H1 (cell line): ENCODE measurements around the gene DIP2C. TPM values are rescaled to one million over a fixed set of nuclear protein-coding genes. Genes with fewer than 3 reads are reported as not detected.

Experiments
- CTCF ChIA-PET: fragments of 300-600 bp; sonication (Branson Sonifier 250); formaldehyde crosslinking; loops from one replicate; lab custom pipeline; 2021; ENCODE audit not compliant: partially characterized antibody; lab: Charles Lee
- POLR2A ChIA-PET: fragments of 300-600 bp; sonication (Branson Sonifier 250); formaldehyde crosslinking; loops from one replicate; lab custom pipeline; 2021; ENCODE audit warnings: inconsistent platforms; ENCODE audit not compliant: partially characterized antibody; lab: Charles Lee
- DNase-seq, 2 experiments: peaks; one replicate each; pipeline versions ENCODE4 v3.0.0 to v3.0.0-alpha.2; 2010 to 2022; ENCODE audit warnings: low spot score in 2 of 2, low read depth in 1 of 2, mixed read lengths in 1 of 2
- FAIRE-seq: peaks from 2 replicates; lab custom pipeline; 2011; peaks lifted over from hg19 to GRCh38; lab: Jason Lieb, UNC
- H2AFZ ChIP-seq: 2 replicates; pipeline ENCODE4 v1.8.1; 2012; ENCODE audit warnings: low read length, inconsistent platforms
- H2AK5ac ChIP-seq: 2 replicates; pipeline ENCODE4 v1.6.1; 2013; ENCODE audit warnings: low read depth, low read length
- H2BK120ac ChIP-seq: replicated peaks from 2 replicates; pipeline ENCODE3; 2013; ENCODE audit warnings: low read depth, low read length, inconsistent platforms
- H2BK12ac ChIP-seq: 2 replicates; pipeline ENCODE4 v1.6.1; 2013; ENCODE audit warnings: low read depth, low read length
- H2BK15ac ChIP-seq: 2 replicates; pipeline ENCODE4 v1.6.1; 2013; ENCODE audit warnings: low read length
- H2BK20ac ChIP-seq: 2 replicates; pipeline ENCODE4 v1.6.1; 2013; ENCODE audit warnings: low read length
- H2BK5ac ChIP-seq: 2 replicates; pipeline ENCODE4 v1.6.1; 2013; ENCODE audit warnings: low read depth, low read length
- H3K14ac ChIP-seq: 2 replicates; pipeline ENCODE4 v1.6.1; 2013; ENCODE audit warnings: inconsistent platforms; ENCODE audit not compliant: insufficient read length
- H3K18ac ChIP-seq: 2 replicates; pipeline ENCODE4 v1.6.1; 2013; ENCODE audit warnings: low read length; ENCODE audit errors: extremely low read depth
- H3K23ac ChIP-seq: 2 replicates; pipeline ENCODE4 v1.6.1; 2013; ENCODE audit warnings: inconsistent platforms; ENCODE audit not compliant: insufficient read length
- H3K23me2 ChIP-seq: 2 replicates; pipeline ENCODE4 v1.6.1; 2013; ENCODE audit warnings: low read depth, low read length
- H3K27ac ChIP-seq: 2 replicates; pipeline ENCODE4 v1.6.1; 2011; ENCODE audit warnings: low read depth, low read length, inconsistent platforms
- H3K27me3 ChIP-seq, 4 experiments: replicated peaks in 1 of 4; 1 replicate in 1 of 4; 2 replicates in 3 of 4; pipeline versions ENCODE4 v1.6.1 to v1.8.1; 2011 to 2013; ENCODE audit warnings: low read length in 3 of 4, mild to moderate bottlenecking in 3 of 4, inconsistent platforms in 2 of 4, mixed read lengths in 2 of 4, moderate library complexity in 1 of 4; ENCODE audit not compliant: control insufficient read depth in 3 of 4, insufficient read depth in 3 of 4; ENCODE audit errors: extremely low read depth in 1 of 4
- H3K36me3 ChIP-seq, 4 experiments: 2 replicates each; pipeline versions ENCODE4 v1.6.1 to v1.8.1; 2011 to 2013; ENCODE audit warnings: mild to moderate bottlenecking in 4 of 4, low read length in 3 of 4, moderate library complexity in 2 of 4, control low read depth in 1 of 4, inconsistent platforms in 1 of 4; ENCODE audit not compliant: insufficient read depth in 4 of 4, control insufficient read depth in 2 of 4
- H3K4ac ChIP-seq: replicated peaks from 2 replicates; pipeline ENCODE3; 2013; ENCODE audit warnings: low read length, low read depth, mixed read lengths, inconsistent platforms; ENCODE audit not compliant: insufficient read length
- H3K4me1 ChIP-seq, 4 experiments: replicated peaks in 1 of 4; 1 replicate in 1 of 4; 2 replicates in 3 of 4; pipeline versions ENCODE4 v1.6.1 to v1.8.1; 2011 to 2013; ENCODE audit warnings: low read length in 3 of 4, inconsistent platforms in 2 of 4, mixed read lengths in 1 of 4; ENCODE audit not compliant: insufficient read depth in 4 of 4, control insufficient read depth in 3 of 4
- H3K4me2 ChIP-seq, 2 experiments: 2 replicates each; pipeline versions ENCODE4 v1.6.1 to v1.8.1; 2011 to 2013; ENCODE audit warnings: low read depth in 2 of 2, low read length in 2 of 2, control low read depth in 1 of 2, inconsistent platforms in 1 of 2, mild to moderate bottlenecking in 1 of 2; ENCODE audit not compliant: insufficient read depth in 1 of 2
- H3K4me3 ChIP-seq, 4 experiments: fragments of 200-600, 300-600 bp in 1 of 4; sonication (generic), shearing (Covaris generic), sonication (Bioruptor Twin) in 1 of 4; 2 replicates each; pipeline versions ENCODE4 v1.5.1 to v1.8.1; 2011 to 2016; ENCODE audit warnings: low read length in 4 of 4, low read depth in 3 of 4, control low read depth in 2 of 4, inconsistent platforms in 2 of 4, mild to moderate bottlenecking in 2 of 4, mixed read lengths in 1 of 4, moderate library complexity in 1 of 4; ENCODE audit not compliant: insufficient read depth in 2 of 4; ENCODE audit errors: extremely low read depth in 1 of 4
- H3K56ac ChIP-seq: replicated peaks from 2 replicates; pipeline ENCODE3; 2013; ENCODE audit warnings: low read depth, mild to moderate bottlenecking, mixed read lengths, low read length, inconsistent platforms; ENCODE audit not compliant: insufficient read length
- H3K79me1 ChIP-seq: 2 replicates; pipeline ENCODE4 v1.6.1; 2013; ENCODE audit warnings: low read depth, low read length, control low read depth
- H3K79me2 ChIP-seq, 2 experiments: 2 replicates each; pipeline versions ENCODE4 v1.6.1 to v1.8.1; 2012 to 2013; ENCODE audit warnings: low read length in 2 of 2, mild to moderate bottlenecking in 2 of 2, inconsistent platforms in 1 of 2; ENCODE audit not compliant: insufficient read depth in 2 of 2, control insufficient read depth in 1 of 2
- H3K9ac ChIP-seq, 4 experiments: replicated peaks in 1 of 4; 1 replicate in 1 of 4; 2 replicates in 3 of 4; pipeline versions ENCODE4 v1.6.1 to v1.8.1; 2011 to 2013; ENCODE audit warnings: low read depth in 3 of 4, low read length in 3 of 4, control low read depth in 2 of 4, mild to moderate bottlenecking in 2 of 4, moderate library complexity in 2 of 4, inconsistent platforms in 1 of 4; ENCODE audit errors: extremely low read depth in 1 of 4
- H3K9me3 ChIP-seq, 2 experiments: 2 replicates each; pipeline versions ENCODE4 v1.6.1 to v1.8.1; 2012 to 2013; ENCODE audit warnings: mild to moderate bottlenecking in 2 of 2, moderate library complexity in 2 of 2, control low read depth in 1 of 2, inconsistent platforms in 1 of 2, low read depth in 1 of 2, low read length in 1 of 2, mixed read lengths in 1 of 2; ENCODE audit not compliant: insufficient read depth in 2 of 2
- H4K20me1 ChIP-seq, 2 experiments: replicated peaks in 1 of 2; 2 replicates each; pipeline versions ENCODE3 to v1.8.1; 2011 to 2013; ENCODE audit warnings: inconsistent platforms in 2 of 2, low read length in 2 of 2, mild to moderate bottlenecking in 1 of 2; ENCODE audit not compliant: insufficient read depth in 2 of 2, control insufficient read depth in 1 of 2
- H4K5ac ChIP-seq: 2 replicates; pipeline ENCODE4 v1.6.1; 2013; ENCODE audit warnings: low read length, low read depth, mixed read lengths, inconsistent platforms; ENCODE audit not compliant: insufficient read length
- H4K8ac ChIP-seq: 2 replicates; pipeline ENCODE4 v1.8.0; 2013; ENCODE audit warnings: mild to moderate bottlenecking, moderate library complexity, low read length, inconsistent platforms; ENCODE audit not compliant: insufficient read depth; ENCODE audit errors: extremely low read depth
- H4K91ac ChIP-seq: replicated peaks from 2 replicates; pipeline ENCODE3; 2013; ENCODE audit warnings: low read length, mixed read lengths, inconsistent platforms; ENCODE audit not compliant: insufficient read length
- CBX8 ChIP-seq: fragments of 300-800, 300-1000 bp; sonication (generic); IDR thresholded peaks from 2 replicates; pipeline ENCODE4 v1.7.1; 2016; ENCODE audit warnings: low read depth, low read length, borderline replicate concordance
- CHD2 ChIP-seq: IDR thresholded peaks from 2 replicates; pipeline ENCODE4 v1.6.1; 2012; ENCODE audit warnings: low read length, improper control_type of control experiment
- CTBP2 ChIP-seq: IDR thresholded peaks from 2 replicates; pipeline ENCODE4 v1.7.0; 2011; ENCODE audit warnings: borderline replicate concordance, mild to moderate bottlenecking, moderate library complexity, mixed read lengths, low read length; ENCODE audit not compliant: insufficient read depth, insufficient read length
- HDAC6 ChIP-seq: IDR thresholded peaks from one replicate; pipeline ENCODE4 v1.7.1; 2012; ENCODE audit warnings: low read depth, mild to moderate bottlenecking, inconsistent platforms, low read length, moderate library complexity
- KDM4A ChIP-seq: IDR thresholded peaks from one replicate; pipeline ENCODE4 v1.7.1; 2012; ENCODE audit warnings: low read depth, mild to moderate bottlenecking, moderate library complexity, low read length, inconsistent platforms; ENCODE audit not compliant: severe bottlenecking
- POLR2AphosphoS5 ChIP-seq: IDR thresholded peaks from 2 replicates; pipeline ENCODE4 v1.6.1; 2011; ENCODE audit warnings: low read depth, low read length
- SRF ChIP-seq: IDR thresholded peaks from 2 replicates; pipeline ENCODE4 v1.6.1; 2011; ENCODE audit warnings: mild to moderate bottlenecking, low read depth, low read length, moderate library complexity
- TEAD4 ChIP-seq: IDR thresholded peaks from 2 replicates; pipeline ENCODE4 v1.6.1; 2012; ENCODE audit warnings: low read depth, low read length, inconsistent platforms, mixed read lengths
- WGBS, 2 experiments: shearing (Covaris generic) in 1 of 2; methylation state at CpG; one replicate each; pipeline versions ENCODE4 v1.1.6 to v1.1.7; 2013 to 2015; ENCODE audit warnings: low lambda C conversion rate in 2 of 2, mixed read lengths in 2 of 2, inconsistent platforms in 1 of 2, low coverage in 1 of 2, missing lambda C conversion rate in 1 of 2; ENCODE audit not compliant: insufficient replicate concordance in 2 of 2, insufficient coverage in 1 of 2, insufficient read length in 1 of 2; ENCODE audit errors: extremely low coverage in 1 of 2, missing lambda C conversion rate in 1 of 2; 5-methylcytosine and 5-hydroxymethylcytosine counted together
- polyA plus RNA-seq, 7 experiments: library from polyadenylated mRNA; depleted of rRNA in 3 of 7; stranded (reverse) in 5 of 7; unstranded in 2 of 7; fragments of >200 nt in 5 of 7; fragments of 200-250 nt in 2 of 7; gene quantifications; 1 replicate in 5 of 7; 2 replicates in 1 of 7; 4 replicates in 1 of 7; pipeline versions ENCODE4 v1.2.1 to v1.2.3, GENCODE V29; 2011 to 2013; ENCODE audit warnings: missing spikeins in 2 of 7, mixed read lengths in 2 of 7
- total RNA-seq: library from RNA; stranded (reverse); fragmentation: NEBNext Ultra II Directional; extraction: Animal tissue kit (Norgen Biotek cat#: 25700); gene quantifications from 2 replicates; pipeline ENCODE4 v1.2.1, GENCODE V29; 2021

Gene DIP2C
- total and polyA plus RNA-seq, 2 of the 8 experiments (the other 6 are each of a cell fraction or from before 2014, with no cell fraction given) = 3.8 to 9.3 TPM

GRCh38 chr10:387593-387891 lies 301.9 kb downstream of the DIP2C start:
- no peak overlapping the region for H2AFZ ChIP-seq
- no peaks in the 10 kb centered on the region for H3K36me3 ChIP-seq
- no peak overlapping the region for H3K4me3 ChIP-seq
- no peaks in the 10 kb centered on the region for H3K4me1 ChIP-seq
- H3K18ac ChIP-seq = no peak overlapping the region
- H4K91ac ChIP-seq = no peak overlapping the region
- no peak overlapping the region for H3K14ac ChIP-seq
- H3K27ac ChIP-seq = no peak overlapping the region
- H3K9me3 ChIP-seq = no peaks in the 10 kb centered on the region
- no peaks in the 10 kb centered on the region for H3K79me1 ChIP-seq
- no peak overlapping the region for H2BK120ac ChIP-seq
- no peak overlapping the region for H4K8ac ChIP-seq
- no peaks in the 10 kb centered on the region for H3K79me2 ChIP-seq
- H3K56ac ChIP-seq = no peak overlapping the region
- H2BK20ac ChIP-seq = no peak overlapping the region
- no peak overlapping the region for H4K5ac ChIP-seq
- H2BK12ac ChIP-seq = no peak overlapping the region
- ChIA-PET POLR2A (no interaction called here), CTCF (interaction anchor here (2.5 kb wide), 1 partner anchor 12 kb away, joined by 8 read pairs; no protein-coding TSS in a partner anchor)
- H3K23ac ChIP-seq = no peak overlapping the region
- H2AK5ac ChIP-seq = no peak overlapping the region
- H3K9ac ChIP-seq = no peak overlapping the region
- no peaks in the 10 kb centered on the region for H3K23me2 ChIP-seq
- H4K20me1 ChIP-seq = peaks cover 1 to 2% of the 10 kb centered on the region in 2 experiments
- TF ChIP-seq HDAC6 (no peak), CBX8 (no peak), POLR2AphosphoS5 (no peak), KDM4A (no peak), CHD2 (no peak), SRF (no peak), TEAD4 (no peak), CTBP2 (no peak)
- H3K27me3 ChIP-seq = no peaks in the 10 kb centered on the region
- H2BK15ac ChIP-seq = no peak overlapping the region
- WGBS, 2 experiments = 56% methylated on average over 4 of the region's 5 CpGs; no CpG with 5 or more reads in 1 of the 2 experiments
- H2BK5ac ChIP-seq = no peak overlapping the region
- H3K4me2 ChIP-seq = no peak overlapping the region
- H3K4ac ChIP-seq = no peak overlapping the region
- DNase-seq (no peak), FAIRE-seq (no peak)
